ENCODE results near the gene KIRREL1.
A peak's percentile ranks its signal among the peaks of the same experiment; 100 is the strongest.
"Not testable (repeated sequence)": the region's sequence is repeated elsewhere in the genome, so short reads cannot be mapped to it uniquely, and the experiment has no call there.

Gene KIRREL1

GRCh38 chr1:158112994-158113758 is 119.7 kb downstream of the KIRREL1 start:
- DNase-seq: peak; percentile 87

DNA sequence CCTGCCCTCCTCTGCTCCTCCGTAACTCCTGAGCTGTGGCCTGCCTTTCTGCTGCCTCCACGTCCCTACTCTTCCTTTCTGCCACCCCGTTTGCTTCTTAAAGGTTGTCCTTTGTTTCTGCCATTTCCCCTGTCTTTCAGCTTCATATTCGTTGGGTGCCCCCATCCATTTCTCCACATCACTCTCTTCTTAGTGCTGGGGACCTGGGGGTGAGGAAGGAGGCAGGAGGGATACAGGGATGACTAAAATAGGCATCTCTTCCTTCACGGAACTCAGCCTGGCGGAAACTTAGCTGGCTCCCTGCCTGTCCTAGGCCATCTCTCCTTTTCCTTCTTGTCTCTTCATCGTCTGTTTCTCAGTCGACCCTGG is 120.3 kb downstream of the KIRREL1 start:
- no peak for DNase-seq

- no peak for DNase-seq
Measured at GRCh38 chr1:158115126-158115525, 121.7 kb downstream of the KIRREL1 start.

GRCh38 chr1:158116311-158117167 is 123.1 kb downstream of the KIRREL1 start:
- no peak for DNase-seq

GRCh38 chr1:158117854-158118704 is 124.6 kb downstream of the KIRREL1 start:
- peak; percentile 65 for DNase-seq

DNA sequence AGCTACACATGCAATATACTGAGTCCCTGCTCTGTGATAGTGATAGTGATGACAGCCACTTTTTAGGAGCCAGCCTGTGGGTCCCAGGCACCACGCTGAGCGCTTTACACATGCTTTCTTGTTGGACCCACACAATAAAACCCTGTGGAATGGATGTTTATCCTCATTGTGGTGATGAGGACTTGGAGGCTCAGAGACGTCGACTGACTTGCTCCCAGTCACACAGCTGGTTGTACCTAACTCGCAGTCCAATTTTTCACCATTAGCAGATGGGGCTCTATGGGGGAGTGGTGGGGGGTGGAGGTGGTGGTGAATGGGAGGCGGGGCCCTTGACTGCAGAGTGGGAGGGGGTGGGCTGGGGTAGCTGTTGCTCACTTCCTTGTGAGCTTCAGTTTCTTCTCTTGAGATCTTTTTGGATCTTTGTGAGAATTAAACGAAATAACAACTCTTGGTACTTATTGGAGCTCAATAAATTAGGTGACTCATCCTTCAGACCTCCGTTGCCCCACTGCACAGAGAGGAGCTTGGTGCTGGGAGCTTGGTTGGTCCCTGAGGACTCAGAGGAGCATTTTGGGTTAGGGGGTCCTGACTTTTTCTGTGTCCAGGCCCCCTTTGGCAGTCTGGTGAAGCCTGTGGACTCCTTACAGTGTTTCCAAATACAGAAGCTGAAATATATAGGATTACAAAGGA is 125.4 kb downstream of the KIRREL1 start:
- DNase-seq: no peak

- DNase-seq: no peak
Measured at GRCh38 chr1:158119976-158120653, 126.7 kb downstream of the KIRREL1 start.

DNA sequence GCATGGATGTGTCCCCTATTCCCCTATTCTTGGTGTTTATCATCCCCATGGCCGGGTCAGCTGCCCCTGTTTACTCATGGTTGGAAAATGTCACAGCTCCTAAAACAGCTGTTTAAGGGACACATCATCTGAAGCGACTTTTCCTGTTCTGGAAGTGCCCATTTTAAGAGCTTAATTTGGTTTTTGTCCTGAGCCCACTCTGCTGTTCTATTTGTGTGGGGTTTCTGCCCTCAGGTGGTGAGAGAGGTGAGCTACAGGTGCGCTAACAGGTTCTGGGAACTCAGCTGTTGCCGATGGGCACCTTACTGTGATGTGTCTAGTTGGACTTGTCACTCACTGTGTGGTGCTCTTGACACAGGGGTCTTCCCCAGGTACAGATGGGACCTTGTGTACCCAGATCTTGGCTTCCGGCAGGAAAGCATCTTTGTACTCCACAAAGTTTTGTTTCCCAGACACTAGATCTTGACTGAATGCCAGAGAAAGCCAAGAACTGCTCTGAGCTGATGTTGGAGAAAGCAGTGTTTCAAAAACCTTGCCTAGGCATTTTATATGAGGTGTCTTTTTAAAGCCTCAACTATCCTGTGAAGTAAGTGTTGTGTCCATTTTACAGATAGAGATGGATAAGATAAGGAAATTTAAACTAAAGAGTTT is 128.3 kb downstream of the KIRREL1 start:
- peak; percentile 57 for DNase-seq

DNA sequence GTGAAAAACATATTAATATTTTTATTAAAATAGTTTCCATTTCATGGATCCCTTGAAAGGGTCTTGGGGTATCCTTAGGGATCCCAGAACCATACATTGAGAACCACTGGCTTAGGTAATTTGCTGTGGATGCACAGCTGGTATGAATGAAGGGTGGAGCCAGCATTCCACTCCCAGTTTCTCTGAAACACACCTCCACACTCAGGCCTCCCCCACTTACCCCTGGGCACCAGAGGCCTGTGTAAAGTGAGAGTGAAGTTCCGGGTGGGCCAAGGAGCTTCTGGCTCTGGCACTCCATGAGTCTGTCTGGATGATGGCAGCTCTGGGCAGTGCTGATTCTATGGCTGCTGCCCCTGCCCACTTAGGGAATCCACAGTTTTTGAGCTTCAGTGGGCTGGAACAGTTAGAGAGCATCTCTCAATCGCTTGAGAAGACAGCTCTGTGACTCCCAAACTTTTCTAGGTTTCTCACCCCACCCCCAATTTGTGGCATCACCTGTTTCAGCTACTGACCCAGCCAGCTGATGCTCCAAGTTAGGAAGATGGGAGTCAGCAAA is 129.5 kb downstream of the KIRREL1 start:
- no peak for DNase-seq

DNA sequence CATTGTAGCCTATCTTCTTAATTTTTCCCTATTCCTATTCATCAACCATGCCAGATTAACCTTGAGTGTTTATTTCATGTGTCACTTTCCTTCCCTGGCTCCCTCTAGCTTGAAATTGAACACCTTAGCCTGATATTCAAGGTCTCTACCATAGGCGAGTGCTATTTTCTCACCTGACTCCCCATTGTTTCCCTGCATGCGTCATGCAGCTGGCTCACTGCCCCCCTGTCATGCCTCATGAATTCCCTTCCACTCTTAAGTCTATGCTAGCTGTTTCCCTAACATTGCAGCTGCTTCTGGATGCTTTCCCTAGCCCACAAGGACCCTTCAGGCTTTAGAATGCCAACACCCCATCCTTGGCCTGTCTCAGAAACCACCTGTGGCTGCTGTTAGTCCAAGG is 130.6 kb downstream of the KIRREL1 start:
- no peak for DNase-seq

GRCh38 chr1:158124999-158125398 is 131.6 kb downstream of the KIRREL1 start:
- DNase-seq: peak; percentile 89

- DNase-seq: no peak
Measured at GRCh38 chr1:158126425-158126824, 133.0 kb downstream of the KIRREL1 start.

GRCh38 chr1:158128531-158128930 is 135.1 kb downstream of the KIRREL1 start:
- DNase-seq: not testable (repeated sequence)

DNA sequence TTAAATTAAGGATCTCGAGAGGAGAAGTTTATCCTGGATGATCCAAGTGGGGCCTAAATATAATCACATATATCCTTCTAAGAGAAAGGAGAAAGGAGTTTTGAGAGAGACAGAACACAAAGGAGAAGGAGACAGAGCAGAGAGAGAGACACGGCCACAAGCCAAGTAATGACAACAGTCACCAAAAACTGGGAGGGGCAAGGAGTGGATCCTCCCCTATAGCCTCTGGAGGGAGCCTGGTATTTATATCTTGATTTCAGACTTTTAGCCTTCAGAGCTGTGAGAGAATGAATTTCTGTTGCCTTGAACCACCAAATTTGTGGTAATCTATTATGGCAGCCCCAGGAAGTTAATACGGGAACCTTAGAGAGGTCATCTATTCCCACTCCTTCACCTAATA is 137.8 kb downstream of the KIRREL1 start:
- no peak for DNase-seq

- no peak for DNase-seq
Measured at GRCh38 chr1:158140764-158141192, 147.3 kb downstream of the KIRREL1 start.

GRCh38 chr1:158145173-158145719 is 151.8 kb downstream of the KIRREL1 start:
- no peak for DNase-seq

DNA sequence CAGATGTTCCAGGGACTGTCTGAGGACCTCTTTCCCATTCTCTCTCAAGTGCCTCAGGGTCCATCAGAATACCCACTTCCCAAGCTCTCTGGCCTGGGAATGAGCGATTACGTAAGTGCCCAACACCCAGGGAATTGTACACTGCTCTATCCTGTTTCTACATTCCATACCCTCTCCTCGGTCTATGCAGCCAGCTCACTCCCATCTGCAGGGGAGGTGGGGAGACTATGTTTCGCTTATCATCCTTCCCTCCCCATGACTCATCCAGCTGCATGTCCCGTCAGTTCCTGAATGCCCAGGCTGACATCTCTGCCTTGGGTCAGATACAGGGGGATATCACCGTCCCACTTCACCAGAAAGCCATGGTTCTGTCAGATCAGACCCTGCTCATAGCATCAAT is 152.7 kb downstream of the KIRREL1 start:
- DNase-seq: no peak

- DNase-seq: no peak
Measured at GRCh38 chr1:158146739-158147138, 153.3 kb downstream of the KIRREL1 start.

DNA sequence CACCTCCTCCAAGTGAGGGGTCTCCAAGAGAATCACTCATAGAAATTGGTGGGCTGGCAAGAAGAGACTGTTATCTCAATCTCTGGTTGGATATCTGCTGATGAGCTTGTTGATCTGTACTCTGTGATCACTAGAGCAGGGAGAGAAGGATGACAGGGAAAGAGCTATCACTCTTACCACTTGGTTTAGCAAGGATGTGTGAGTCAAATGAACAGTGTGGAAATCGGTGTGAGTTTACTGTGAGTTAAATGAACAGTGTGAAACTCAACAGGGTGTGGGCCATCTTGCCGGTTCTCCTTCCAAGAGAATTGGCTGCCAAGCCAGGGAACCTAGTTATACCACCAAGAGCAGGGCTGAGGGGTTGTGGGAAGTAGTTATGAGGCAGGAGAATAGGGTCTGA is 154.0 kb downstream of the KIRREL1 start:
- DNase-seq: no peak

GRCh38 chr1:158147869-158148268 is 154.4 kb downstream of the KIRREL1 start:
- DNase-seq: no peak

DNA sequence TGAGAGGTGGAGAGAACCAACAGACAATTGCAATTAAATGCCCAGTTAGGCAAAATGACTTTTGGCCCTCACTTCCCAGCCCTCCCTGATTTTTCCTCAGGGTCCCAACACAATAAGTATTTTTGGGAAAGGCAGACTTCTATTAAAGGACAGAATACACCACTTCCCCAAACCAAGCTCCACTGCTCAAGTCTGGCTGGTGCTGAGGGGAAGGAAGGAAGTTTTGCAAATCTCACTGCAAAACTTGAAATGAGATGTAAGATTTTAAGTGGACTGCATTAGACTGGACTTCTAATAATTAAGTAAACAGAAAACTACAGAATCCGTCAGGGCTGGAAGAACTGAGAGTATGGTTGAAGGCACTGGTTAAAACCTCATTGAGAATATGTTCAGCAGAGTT is 155.0 kb downstream of the KIRREL1 start:
- DNase-seq: no peak
